NCI-H1105 treated with DMSO at 0.1 percent for 48 hours (cell line): ENCODE measurements around the gene ANTXR2.
"Not testable (repeated sequence)": the region's sequence is repeated elsewhere in the genome, so short reads cannot be mapped to it uniquely, and the experiment has no call there.

Experiments used
- DNase-seq: peaks from one replicate; lab custom pipeline; 2025; lab: John Stamatoyannopoulos, UW

Gene ANTXR2

GRCh38 chr4:80017125-80017854 lies 55.7 kb downstream of the ANTXR2 start:
- no peak for DNase-seq

GRCh38 chr4:80016506-80016905 lies 56.5 kb downstream of the ANTXR2 start:
- no peak for DNase-seq

DNA sequence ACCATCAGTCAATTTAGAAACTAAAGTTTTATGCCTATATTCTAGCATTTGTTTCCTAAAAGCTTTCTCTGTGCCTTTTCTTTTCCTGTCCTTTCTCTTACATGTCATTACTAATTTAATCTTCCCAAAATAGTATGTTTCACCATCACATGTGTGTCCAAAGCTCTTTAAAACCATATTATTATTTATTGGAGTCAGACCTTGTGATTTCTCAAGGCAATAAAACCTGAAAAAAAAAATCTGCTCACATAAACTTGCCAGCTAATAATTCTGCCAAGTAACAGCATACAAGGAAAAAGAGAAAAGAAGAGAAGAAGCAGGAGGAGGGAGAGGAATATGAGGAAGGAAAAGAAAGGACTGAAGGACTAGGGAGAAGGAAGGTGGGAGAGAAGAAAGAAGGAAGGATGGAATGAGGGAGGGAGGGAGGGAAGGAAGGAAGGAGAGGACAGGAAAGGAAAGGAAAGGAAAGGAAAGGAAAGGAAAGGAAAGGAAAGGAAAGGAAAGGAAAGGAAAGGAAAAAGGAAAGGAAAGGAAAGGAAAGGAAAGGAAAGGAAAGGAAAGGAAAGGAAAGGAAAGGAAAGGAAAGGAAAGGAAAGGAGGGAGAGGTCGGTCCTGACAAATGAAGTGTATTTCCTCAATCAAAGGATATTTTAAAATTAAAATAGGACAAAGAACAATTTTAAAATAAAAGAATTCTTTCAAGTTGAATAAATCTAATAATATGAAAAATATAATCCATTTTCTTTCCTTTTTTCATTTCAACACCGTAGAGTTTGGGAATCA lies 57.4 kb downstream of the ANTXR2 start:
- no peak for DNase-seq

GRCh38 chr4:80014531-80014930 lies 58.5 kb downstream of the ANTXR2 start:
- DNase-seq, result no peak

- DNase-seq, result no peak
These were observed 60.7 kb downstream of the ANTXR2 start for GRCh38 chr4:80012291-80012690.

GRCh38 chr4:80011636-80012236 lies 61.3 kb downstream of the ANTXR2 start:
- no peak for DNase-seq

- no peak for DNase-seq
These were observed 62.7 kb downstream of the ANTXR2 start for GRCh38 chr4:80010316-80010715.

DNA sequence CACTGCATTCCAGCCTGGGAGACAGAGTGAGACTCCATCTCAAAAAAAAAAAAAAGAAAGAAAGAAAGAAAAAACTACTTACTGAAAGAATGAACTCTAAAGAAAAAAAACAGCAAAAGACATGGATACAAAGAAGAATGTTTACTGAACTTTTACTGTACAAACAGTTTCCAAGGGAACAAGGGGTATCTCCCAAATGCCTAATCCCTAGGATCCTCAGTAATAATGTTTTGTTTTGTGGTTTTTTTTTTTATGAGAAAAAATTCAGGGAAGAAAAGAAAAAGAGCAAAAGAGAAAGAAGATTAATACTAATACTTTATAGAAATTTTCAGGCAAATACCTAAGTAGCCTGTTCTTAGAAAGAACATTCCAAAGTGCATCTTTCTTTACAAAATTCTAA lies 63.2 kb downstream of the ANTXR2 start:
- DNase-seq, result no peak

DNA sequence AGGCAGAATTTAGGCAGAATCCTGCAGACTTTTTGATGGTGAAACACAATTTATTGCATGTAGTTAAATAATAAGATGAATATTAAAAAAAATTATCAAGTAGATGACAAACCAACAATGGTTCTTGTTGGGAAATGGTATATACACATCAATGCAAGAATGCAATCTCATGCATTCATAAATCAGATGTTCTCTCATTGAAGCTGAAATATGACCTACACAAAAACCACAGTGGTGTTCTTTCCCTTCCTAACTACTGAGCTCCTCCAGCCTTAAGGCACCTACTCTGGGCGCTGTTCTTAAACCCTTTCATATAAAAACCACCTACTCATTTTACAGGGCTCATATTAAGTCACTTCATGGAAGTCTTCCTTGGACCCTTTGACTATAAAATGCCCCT lies 64.1 kb downstream of the ANTXR2 start:
- DNase-seq, result no peak

DNA sequence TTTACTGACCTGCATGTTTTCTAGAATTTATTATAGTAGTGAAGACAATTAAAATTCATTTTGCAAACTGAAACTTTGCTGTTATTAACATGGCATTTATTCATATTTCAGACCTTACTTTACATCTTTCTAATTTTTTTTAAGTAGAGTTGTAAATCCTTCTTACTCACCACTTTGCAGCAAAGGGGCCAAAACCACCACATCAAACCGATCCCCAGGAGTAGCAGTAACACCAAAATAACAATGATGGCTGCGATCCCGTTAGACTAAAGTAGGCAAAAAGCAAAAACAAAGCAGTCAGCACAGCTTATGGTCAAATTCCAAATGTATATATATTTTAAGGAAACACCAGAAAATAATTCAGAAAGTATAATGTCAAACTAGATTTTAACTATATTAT lies 64.7 kb downstream of the ANTXR2 start:
- DNase-seq, result no peak

- DNase-seq, result no peak
These were observed 65.3 kb downstream of the ANTXR2 start for GRCh38 chr4:80007745-80008149.

DNA sequence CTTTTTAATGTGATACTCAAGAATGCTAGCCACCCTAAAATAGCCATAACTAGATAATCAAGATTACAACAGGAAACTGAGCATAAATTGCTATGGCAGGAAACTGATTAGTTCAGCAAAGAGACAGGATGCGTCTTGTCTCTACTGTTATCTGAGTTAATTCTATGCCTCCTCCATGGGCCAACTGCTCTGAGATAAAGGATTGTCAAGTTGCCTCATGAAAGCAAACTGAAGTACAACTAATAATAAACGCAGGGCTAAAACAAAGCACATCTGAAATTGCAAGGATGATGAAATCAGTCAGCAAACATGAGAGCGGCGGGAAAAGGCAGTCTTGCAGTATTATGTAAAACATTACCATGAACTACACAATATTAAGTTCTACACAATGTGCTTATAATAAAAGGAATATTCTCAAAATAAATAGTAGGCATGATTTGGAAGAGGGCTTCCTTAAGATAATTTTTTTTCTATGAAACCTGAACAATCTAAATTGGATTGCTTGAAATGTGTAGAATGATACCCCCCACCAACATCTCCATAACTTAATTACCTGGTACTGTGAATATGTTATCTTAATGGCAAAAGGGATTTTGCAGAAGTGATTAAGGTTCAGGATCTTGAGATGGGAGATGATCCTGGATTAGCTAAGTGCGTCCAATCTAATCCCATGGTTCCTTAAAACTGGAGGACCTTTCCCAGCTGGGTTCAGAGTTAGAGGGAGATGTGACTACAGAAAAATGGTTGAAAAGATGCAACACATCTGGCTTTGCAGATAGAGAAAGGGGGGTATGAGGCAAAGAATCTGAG lies 65.9 kb downstream of the ANTXR2 start:
- DNase-seq, result no peak

GRCh38 chr4:80005863-80006262 lies 67.2 kb downstream of the ANTXR2 start:
- no peak for DNase-seq

- DNase-seq, result no peak
These were observed 68.7 kb downstream of the ANTXR2 start for GRCh38 chr4:80004319-80004718.

DNA sequence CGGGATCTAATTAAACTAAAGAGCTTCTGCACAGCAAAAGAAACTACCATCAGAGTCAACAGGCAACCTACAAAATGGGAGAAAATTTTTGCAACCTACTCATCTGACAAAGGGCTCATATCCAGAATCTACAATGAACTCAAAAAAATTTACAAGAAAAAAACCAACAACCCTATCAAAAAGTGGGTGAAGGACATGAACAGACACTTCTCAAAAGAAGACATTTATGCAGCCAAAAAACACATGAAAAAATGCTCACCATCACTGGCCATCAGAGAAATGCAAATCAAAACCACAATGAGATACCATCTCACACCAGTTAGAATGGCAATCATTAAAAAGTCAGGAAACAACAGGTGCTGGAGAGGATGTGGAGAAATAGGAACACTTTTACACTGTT lies 70.5 kb downstream of the ANTXR2 start:
- not testable (repeated sequence) for DNase-seq

DNA sequence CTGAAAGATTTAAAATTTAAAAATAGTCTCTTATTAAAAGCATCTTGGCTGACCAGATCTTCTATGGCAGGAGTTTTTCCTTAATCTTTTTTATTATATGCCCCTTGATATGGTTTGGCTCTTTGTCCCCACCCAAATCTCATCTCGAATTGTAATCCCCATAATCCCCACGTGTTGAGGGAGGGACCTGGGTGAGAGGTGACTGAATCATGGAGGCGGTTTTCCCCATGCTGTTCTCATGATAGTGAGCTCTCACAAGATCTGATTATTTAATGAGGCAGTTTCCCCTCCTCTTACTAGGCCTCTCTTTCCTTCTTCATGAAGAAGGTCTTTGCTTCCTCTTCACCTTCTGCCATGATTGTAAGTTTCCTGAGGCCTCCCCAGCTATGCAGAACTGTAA lies 74.0 kb downstream of the ANTXR2 start:
- DNase-seq, result not testable (repeated sequence)

DNA sequence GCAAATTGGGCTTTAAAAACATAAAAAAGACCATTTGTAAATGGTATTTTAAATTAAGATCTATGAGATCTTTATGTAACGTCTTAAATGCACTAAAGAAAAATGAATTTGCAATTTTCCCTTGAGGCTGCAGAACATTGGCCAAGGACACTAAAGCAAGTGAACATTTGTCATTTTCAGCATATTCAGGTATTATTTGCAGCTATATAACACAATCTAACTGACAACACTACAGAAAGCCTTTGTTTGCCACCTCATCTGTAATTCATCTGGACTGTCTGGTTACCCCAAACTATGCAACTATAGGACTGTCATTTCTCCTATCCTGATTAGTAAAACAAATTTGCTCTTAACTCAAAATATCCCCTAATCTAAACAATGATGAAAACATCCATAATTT lies 74.8 kb downstream of the ANTXR2 start:
- DNase-seq, result no peak

DNA sequence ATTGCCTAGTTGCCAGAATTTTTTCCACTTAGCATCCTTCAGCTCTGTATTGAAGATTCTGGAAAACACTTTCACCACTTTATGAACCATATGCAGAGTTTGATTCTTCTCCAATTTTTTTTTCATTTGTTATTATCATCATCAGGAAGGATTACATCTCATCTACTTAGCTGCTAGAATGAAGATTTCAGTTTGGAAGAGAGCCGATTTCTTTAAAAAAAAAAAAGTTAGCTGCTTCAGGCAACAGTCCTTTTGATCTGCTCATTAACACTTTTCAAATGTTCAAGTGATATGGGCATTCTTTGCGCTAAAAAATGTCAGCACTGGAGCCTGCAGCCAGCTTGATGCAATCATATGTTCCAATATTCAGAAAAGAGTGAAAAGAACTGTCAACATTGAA lies 76.2 kb downstream of the ANTXR2 start:
- no peak for DNase-seq

GRCh38 chr4:79993476-79993875 lies 79.6 kb downstream of the ANTXR2 start:
- DNase-seq, result no peak

DNA sequence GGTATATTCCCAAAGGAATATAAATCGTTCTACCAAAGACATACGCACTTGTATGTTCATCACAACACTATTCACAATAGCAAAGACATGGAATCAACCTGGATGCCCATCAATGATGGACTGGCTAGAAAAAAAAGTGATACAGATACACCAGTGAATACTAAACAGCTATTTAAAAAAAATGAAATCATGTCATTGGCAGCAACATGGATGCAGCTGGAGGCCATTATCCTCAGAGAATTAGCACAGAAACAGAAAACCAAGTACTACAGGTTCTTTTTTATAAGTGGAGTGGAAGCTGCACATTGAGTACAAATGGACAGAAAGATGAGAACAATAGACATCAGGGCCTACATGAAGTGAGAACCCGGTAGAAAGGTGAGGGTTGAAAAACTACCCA lies 81.4 kb downstream of the ANTXR2 start:
- DNase-seq, result no peak

DNA sequence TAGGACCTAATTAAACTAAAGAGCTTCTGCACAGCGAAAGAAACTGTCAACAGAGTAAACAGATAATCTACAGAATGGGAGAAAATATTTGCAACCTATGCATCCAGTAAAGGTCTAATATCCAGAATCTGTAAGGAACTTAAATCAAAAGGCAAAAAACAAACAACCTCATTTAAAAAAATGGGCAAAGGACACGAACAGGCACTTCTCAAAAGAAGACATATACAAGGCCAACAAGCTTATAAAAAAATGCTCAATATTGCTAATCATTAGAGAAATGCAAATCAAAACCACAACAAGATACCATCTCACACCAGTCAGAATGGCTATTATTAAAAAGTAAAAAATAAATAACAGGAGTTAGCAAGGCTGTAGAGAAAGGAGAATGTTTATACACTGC lies 81.9 kb downstream of the ANTXR2 start:
- not testable (repeated sequence) for DNase-seq

DNA sequence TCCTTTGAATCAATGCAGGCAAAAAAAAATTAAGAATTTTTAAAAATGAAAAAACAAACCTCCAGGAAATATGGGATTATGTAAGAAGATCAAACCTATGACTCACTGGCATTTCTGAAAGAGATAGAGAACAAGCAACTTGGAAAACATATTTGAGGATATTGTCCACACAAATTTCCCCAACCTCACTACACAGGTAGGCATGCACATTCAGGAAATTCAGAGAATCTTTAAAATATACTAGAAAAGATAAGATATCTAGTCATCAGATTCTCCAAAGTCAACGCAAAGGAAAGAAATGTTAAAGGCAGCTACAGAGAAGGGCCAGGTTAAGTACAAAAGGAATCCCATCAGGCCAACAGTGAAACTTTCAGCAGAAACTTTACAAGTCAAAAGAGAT lies 85.6 kb downstream of the ANTXR2 start:
- DNase-seq, result no peak
